ENCODE data around the gene RND3.

The RND3 gene

GRCh38 chr2:150464986-150465385 is 22.5 kb downstream of the RND3 start:
- DNase-seq: no peak
- TF ChIP-seq GATA1 (IDR thresholded peaks at IDR 0.05; ENCODE audit: low read depth, low read length): no peak
- no peak for TF ChIP-seq POLR2A (IDR thresholded peaks at IDR 0.05; ENCODE audit: low read length)

GRCh38 chr2:150464270-150464669 is 23.2 kb downstream of the RND3 start:
- no peak for TF ChIP-seq GATA1 (IDR thresholded peaks at IDR 0.05; ENCODE audit: low read depth, low read length)
- no peak for TF ChIP-seq POLR2A (IDR thresholded peaks at IDR 0.05; ENCODE audit: low read length)
- no peak for DNase-seq

GRCh38 chr2:150462770-150463169 is 24.7 kb downstream of the RND3 start:
- no peak for TF ChIP-seq POLR2A (IDR thresholded peaks at IDR 0.05; ENCODE audit: low read length)
- no peak for TF ChIP-seq GATA1 (IDR thresholded peaks at IDR 0.05; ENCODE audit: low read depth, low read length)
- DNase-seq: no peak

GRCh38 chr2:150459281-150459680 is 28.2 kb downstream of the RND3 start:
- DNase-seq: no peak
- TF ChIP-seq POLR2A (IDR thresholded peaks at IDR 0.05; ENCODE audit: low read length): no peak
- no peak for TF ChIP-seq GATA1 (IDR thresholded peaks at IDR 0.05; ENCODE audit: low read depth, low read length)

DNA sequence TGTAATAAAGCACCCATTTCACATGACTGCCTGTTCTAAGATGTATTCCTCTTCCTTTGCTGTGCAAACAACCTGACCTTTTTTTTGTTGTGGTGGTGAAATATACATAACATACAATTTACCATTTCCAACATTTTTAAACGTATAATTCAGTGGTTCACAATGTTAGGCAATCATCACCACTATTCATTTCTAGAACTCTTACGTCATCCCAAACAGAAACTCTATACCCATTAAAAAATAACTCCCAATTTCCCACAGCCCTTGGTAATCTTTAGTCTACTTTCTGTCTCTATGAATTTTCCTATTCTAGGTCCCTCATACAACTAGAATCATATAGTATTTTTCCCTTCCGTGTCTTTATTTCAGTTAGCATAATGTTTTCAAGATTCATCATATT is 36.7 kb downstream of the RND3 start:
- DNase-seq: no peak
- TF ChIP-seq POLR2A (IDR thresholded peaks at IDR 0.05; ENCODE audit: low read length) (no peak), GATA1 (IDR thresholded peaks at IDR 0.05; ENCODE audit: low read depth, low read length) (no peak)

DNA sequence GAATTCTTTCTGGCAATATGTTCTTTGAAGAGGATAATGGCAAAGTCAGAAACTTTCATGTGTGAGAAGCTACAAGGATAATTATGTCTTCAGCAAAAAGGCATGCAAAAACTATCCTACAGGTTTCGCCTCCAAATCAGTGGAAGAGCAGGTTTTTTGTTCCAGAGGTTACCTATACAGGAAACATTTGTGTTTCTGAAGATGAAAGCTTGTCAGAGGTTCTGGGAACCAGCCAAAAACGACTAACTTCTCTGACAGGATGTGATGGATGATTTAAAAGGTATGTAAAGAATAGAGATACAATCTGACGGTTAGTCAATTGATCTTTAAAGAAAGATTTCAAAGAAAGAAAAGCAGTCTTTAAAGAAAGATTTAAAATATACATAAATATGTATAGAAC is 37.6 kb downstream of the RND3 start:
- TF ChIP-seq GATA1 (IDR thresholded peaks at IDR 0.05; ENCODE audit: low read depth, low read length) (no peak), POLR2A (IDR thresholded peaks at IDR 0.05; ENCODE audit: low read length) (no peak)
- DNase-seq: no peak

DNA sequence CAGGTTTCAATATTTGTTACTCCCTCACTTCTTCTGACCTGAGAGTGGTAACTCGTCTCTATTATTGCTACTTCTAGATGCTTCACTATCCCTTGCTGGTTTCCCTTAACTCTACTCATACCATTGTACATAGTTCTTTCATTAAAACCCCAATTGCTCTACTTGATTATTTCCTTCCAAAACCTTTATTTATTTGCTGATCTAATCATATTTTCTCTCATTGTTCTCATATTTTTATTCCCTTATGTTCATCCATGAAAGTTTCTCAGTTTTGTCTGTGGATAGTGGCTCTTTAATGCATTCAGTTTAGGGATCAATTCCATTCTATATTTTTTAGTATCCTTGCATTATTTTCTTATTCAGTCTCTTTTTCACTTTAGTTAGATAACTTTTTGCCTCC is 42.1 kb downstream of the RND3 start:
- no peak for TF ChIP-seq GATA1 (IDR thresholded peaks at IDR 0.05; ENCODE audit: low read depth, low read length)
- TF ChIP-seq POLR2A (IDR thresholded peaks at IDR 0.05; ENCODE audit: low read length): no peak

DNA sequence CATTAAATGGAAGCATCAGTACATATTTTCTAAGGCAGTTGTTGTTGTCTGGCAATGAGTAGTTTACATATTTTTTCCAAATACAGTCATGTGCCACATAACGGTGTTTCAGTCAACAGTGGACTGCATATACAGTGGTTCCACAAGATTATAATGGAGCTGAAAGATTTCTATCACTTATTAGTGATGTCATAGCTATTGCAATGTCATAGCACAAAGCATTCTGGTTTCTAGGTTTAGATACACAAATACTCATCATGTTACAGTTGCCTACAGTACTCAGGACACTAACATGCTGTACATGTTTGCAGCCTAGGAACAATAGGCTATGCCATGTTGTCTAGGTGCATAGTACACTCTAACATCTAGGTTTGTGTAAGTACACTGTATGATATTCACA is 45.0 kb downstream of the RND3 start:
- DNase-seq: no peak
- no peak for TF ChIP-seq POLR2A (IDR thresholded peaks at IDR 0.05; ENCODE audit: low read length)
- TF ChIP-seq GATA1 (IDR thresholded peaks at IDR 0.05; ENCODE audit: low read depth, low read length): no peak

More for the DNA sequence above, 42.1 kb downstream of the RND3 start:
- no peak for DNase-seq

- no peak for DNase-seq
- TF ChIP-seq GATA1 (IDR thresholded peaks at IDR 0.05; ENCODE audit: low read depth, low read length): no peak
- no peak for TF ChIP-seq POLR2A (IDR thresholded peaks at IDR 0.05; ENCODE audit: low read length)
Observed at GRCh38 chr2:150441784-150442183, 45.7 kb downstream of the RND3 start.

DNA sequence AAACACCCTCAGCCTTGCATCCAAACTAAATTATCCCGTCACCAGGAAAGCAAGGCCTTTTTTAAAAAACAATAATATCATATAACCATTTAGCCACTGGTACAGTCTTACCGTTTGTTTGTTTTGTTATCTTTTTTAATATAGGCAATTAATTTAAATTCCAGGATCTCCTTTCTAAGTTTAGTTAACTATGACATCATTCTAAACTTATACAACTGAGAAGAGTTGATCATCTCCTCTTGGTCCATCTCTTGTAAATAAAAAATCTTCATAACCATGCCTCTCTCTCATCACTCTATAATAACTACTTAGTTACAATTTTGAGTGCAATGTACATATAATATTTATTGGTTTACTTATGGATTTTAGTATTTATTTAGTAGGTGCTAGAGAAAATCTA is 46.2 kb downstream of the RND3 start:
- TF ChIP-seq POLR2A (IDR thresholded peaks at IDR 0.05; ENCODE audit: low read length): no peak
- TF ChIP-seq GATA1 (IDR thresholded peaks at IDR 0.05; ENCODE audit: low read depth, low read length): no peak
- no peak for DNase-seq

DNA sequence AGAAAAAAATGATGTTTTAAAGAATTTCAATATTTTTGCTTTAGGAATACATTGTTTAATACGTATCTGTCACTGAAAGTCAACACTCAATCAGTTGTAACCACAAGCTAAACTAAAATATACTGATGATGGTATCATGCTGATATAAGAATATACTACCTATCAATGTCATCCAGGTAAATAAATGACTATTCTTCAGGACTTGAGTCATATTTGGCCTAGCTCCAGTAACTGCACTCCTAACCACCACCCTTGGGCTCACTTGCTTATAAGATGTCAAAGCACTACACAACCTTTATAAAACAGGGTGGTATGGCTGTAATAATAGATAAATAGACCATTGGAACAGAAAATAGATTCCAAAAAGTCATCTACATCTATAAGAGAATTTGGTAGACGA is 48.8 kb downstream of the RND3 start:
- TF ChIP-seq GATA1 (IDR thresholded peaks at IDR 0.05; ENCODE audit: low read depth, low read length) (no peak), POLR2A (IDR thresholded peaks at IDR 0.05; ENCODE audit: low read length) (no peak)
- DNase-seq: no peak

DNA sequence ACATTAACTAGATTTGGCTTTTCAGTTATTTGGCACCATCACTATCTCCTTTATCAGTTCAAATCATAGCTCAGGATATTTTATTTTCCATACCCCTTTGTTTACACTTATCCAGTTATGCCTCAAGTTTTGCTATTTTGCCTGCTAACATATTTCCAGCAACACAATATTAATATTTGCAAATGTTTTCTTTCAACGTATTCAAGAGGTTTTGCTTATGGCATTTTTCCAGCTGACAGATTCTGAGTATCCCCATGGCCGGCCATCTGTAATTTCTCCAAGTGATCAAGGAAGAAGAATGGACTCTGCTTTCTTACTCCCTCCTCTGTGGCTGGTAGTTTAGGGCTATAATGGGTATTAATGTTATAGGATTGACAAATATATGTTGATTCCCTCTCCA is 49.4 kb downstream of the RND3 start:
- no peak for DNase-seq
- no peak for TF ChIP-seq POLR2A (IDR thresholded peaks at IDR 0.05; ENCODE audit: low read length)
- TF ChIP-seq GATA1 (IDR thresholded peaks at IDR 0.05; ENCODE audit: low read depth, low read length): no peak

- no peak for TF ChIP-seq POLR2A (IDR thresholded peaks at IDR 0.05; ENCODE audit: low read length)
- no peak for TF ChIP-seq GATA1 (IDR thresholded peaks at IDR 0.05; ENCODE audit: low read depth, low read length)
- no peak for DNase-seq
Observed at GRCh38 chr2:150432312-150432625, 55.2 kb downstream of the RND3 start.

DNA sequence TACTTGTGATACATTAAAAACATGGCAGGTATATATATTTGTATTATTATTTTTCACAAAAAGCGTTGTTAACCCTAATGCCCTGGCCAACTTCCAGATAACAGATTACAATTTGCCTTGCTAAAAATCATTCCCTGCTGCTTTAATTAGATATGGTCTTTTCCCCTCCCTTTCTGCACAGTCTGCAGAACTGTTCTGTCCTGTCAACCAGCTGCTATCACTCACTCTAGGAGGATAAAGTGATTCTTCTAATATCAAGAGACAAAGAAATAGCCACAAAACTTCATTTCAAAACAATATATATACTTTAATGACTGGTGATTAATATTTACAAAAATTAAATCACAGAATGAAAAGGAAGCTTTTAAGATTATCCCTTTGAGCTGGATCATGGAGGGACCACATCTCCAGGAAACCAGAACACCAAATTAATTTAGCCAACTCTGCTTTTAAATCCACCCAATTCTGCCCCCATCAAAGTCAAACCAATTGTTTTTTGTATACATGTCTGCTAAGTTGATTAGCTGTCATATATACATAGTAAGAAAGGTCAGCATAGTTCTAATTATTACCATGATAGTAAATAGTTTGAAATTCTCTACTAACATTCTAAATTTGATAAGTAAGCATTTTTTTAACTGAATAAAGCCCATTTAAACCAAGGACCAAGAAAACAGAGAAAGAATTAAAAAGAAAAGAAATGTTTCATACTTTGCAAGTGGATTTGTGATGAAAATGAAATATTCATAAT is 55.7 kb downstream of the RND3 start:
- DNase-seq: no peak
- TF ChIP-seq GATA1 (IDR thresholded peaks at IDR 0.05; ENCODE audit: low read depth, low read length) (no peak), POLR2A (IDR thresholded peaks at IDR 0.05; ENCODE audit: low read length) (no peak)

DNA sequence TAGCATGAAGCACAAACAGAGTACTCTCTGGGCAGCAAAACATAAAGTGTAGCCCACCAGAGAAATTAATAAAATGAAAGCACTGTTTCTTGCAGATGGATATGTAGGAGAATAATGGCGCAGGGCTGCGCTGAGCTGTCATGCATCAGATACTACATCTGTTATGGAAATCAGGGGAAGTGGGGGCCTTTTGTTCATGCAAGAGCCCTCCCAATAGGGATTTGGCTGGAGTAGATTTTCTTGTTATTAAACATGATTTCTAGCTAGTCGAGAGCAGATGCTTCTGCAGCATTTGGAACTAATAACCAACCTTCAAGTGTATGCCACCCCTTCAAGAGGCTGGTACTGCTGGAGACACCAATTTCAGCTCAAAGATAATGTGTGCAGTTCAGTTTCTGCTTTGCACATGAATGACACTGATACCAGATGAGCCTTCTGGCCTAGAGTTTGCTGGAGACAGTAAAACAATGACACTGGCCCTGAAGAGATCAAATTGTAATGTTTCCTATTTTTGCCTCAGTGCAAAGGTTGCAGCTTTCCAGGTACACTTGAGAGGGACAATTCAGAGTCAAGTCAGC is 58.0 kb downstream of the RND3 start:
- TF ChIP-seq POLR2A (IDR thresholded peaks at IDR 0.05; ENCODE audit: low read length): no peak
- TF ChIP-seq GATA1 (IDR thresholded peaks at IDR 0.05; ENCODE audit: low read depth, low read length): no peak
- DNase-seq: no peak
